Suppressor macrophage (primary cell): Measurements from ENCODE around the gene GPR37L1.

ENCODE experiments used
- DNase-seq, 4 experiments: peaks; one replicate each; pipeline ENCODE4 v3.0.0-alpha.2; 2020 to 2022
- total RNA-seq, 17 experiments: gene quantifications; one replicate each; lab custom pipeline; 2026; ENCODE audit warnings: mixed read lengths in 6 of 17, inconsistent platforms in 3 of 17; lab: John Stamatoyannopoulos, UW

The GPR37L1 gene, protein sequence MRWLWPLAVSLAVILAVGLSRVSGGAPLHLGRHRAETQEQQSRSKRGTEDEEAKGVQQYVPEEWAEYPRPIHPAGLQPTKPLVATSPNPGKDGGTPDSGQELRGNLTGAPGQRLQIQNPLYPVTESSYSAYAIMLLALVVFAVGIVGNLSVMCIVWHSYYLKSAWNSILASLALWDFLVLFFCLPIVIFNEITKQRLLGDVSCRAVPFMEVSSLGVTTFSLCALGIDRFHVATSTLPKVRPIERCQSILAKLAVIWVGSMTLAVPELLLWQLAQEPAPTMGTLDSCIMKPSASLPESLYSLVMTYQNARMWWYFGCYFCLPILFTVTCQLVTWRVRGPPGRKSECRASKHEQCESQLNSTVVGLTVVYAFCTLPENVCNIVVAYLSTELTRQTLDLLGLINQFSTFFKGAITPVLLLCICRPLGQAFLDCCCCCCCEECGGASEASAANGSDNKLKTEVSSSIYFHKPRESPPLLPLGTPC
- total RNA-seq = 0 to 3.1 (median 0) reads per million in 17 experiments

DNA sequence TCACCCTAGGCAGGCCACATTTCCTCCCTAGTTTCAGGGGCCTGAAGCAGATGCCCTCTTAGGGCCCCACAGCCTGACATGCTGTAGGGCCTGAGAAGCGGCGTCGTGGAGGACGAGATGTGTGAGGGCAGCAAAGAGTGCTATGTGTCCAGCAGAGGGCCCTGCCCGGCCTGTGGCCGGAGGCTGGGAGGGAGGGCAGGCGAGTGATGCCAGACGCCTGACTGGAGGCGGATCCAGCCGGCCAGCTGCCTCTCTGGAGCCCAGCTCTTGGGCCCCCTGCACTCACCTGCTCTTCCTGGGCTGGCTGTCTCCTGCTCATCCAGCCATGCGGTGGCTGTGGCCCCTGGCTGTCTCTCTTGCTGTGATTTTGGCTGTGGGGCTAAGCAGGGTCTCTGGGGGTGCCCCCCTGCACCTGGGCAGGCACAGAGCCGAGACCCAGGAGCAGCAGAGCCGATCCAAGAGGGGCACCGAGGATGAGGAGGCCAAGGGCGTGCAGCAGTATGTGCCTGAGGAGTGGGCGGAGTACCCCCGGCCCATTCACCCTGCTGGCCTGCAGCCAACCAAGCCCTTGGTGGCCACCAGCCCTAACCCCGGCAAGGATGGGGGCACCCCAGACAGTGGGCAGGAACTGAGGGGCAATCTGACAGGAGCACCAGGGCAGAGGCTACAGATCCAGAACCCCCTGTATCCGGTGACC is at the start of gene GPR37L1:
Gene GPR37L1, plus strand, starts transcription at position 279 of the 697 bp plus-strand sequence. Its CDS starts 47 bp downstream, at position 326.
- DNase-seq = no peak

DNA sequence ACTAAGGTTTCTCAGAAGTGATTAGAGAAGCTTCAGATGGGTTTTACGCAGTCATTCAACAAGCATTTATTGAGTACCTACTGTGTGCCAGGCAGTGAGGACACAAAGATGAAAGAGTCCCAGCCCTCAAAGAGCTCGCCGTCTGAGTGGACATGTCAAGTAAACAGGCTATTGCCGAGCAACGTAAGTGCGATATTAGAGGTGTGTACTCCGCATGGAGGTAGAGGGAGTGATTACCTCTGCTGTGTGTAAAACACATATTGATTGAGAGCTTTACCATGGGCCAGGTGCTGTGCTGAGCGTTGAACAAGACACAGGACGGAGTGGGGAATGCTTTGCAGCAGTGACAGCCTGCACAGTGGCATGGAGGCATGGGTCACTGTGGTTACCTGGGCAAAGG is 49.5 kb upstream of the GPR37L1 start:
- no peak for DNase-seq

DNA sequence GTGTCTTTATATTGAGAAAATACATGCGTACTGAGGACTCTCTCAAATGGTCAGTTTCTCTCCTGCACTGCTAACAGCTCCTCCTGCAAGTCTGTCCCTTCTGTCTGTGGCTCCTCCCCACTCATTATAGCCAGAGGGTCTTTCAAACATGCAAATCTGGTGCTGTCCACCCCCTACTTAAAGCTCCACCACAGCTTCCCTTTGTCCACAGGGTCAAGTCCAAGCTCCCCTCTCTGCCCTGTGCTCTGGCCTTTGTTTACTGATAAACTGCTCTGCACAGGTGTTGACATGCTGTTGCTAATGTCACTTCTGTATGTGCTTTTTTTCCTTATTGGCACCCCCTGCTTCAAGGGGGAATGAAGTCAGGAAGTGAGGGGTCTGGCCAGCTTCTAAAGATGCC is 47.7 kb upstream of the GPR37L1 start:
- no peak for DNase-seq

DNA sequence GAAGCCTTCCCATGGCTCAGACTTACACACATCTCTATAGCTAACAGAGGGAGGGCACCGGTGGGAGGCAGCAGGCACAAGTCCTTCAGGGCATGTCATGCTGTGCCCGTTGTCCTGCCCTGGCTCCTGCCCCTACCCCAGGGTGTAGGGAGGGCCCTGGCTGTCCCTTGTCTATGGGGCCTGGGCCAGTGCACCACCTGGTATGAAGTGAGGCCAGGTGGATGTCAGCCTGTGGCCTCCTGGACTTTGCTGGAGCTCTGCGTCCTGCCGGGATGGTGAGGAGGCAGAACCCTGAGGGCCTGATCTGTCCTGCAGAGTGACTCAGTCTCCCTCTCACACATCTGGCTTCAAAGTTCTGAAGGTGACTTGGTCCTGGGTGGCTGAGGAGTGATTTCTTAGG is 47.3 kb upstream of the GPR37L1 start:
- no peak for DNase-seq

DNA sequence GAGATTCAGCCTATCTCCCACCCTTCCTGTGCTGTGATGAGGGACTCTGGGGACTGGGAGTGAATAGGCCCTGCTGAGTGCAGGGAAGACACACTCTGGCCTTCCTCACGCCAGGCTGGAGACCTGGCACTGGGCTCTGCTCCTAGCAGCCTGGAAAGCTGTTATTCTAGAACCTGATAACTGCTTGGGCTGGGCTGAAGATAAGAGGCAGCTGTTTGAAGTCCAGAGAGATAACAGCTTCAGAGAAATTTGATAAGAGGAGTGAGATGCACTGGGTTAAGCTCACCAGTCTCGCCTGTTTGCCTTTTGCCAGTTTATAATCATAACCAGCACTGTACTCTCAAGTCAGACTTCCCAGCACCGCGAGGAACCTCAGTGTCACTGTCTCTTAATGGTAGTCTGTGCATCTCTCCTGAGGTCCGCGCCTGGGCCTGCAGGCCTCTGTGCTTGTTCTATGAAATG is 46.6 kb upstream of the GPR37L1 start:
- no peak for DNase-seq

DNA sequence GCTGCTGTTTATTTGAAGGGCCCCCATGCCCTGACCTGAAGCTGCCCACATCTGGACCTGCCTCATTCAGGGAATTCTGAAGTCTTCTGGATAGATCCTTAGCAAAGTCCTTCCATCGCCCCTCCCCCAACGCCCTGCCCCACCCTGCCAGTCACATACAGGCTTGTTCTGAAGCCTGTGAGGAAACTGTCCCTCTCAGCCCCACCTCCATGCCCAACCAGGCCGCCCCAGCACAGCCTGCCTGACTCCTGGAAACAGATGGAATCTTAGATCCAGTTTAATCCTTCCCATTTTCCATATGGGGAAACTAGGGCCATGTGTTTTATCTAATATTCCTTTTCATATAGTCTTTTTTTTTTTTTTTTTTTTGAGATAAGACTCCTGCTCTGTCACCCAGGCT is 44.5 kb upstream of the GPR37L1 start:
- no peak for DNase-seq

DNA sequence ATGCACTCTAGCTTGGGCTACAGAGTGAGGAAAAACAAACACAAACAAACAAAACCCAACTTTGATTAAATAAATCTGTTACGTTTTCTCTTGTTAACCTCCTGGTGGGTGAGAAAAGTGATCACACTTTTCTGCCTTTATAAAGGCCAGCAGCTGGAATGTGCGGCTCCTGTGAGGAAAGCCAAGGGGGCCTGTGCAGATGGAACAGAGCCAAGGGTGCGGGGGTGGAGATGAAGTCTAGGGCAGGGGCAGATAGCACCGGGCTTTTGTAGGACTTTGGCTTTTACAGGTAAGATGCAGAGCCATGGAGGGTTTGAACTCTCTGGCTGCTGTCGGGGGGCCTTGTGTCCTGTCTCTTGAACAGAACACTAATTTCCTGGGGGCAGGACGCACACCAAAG is 40.7 kb upstream of the GPR37L1 start:
- no peak for DNase-seq

DNA sequence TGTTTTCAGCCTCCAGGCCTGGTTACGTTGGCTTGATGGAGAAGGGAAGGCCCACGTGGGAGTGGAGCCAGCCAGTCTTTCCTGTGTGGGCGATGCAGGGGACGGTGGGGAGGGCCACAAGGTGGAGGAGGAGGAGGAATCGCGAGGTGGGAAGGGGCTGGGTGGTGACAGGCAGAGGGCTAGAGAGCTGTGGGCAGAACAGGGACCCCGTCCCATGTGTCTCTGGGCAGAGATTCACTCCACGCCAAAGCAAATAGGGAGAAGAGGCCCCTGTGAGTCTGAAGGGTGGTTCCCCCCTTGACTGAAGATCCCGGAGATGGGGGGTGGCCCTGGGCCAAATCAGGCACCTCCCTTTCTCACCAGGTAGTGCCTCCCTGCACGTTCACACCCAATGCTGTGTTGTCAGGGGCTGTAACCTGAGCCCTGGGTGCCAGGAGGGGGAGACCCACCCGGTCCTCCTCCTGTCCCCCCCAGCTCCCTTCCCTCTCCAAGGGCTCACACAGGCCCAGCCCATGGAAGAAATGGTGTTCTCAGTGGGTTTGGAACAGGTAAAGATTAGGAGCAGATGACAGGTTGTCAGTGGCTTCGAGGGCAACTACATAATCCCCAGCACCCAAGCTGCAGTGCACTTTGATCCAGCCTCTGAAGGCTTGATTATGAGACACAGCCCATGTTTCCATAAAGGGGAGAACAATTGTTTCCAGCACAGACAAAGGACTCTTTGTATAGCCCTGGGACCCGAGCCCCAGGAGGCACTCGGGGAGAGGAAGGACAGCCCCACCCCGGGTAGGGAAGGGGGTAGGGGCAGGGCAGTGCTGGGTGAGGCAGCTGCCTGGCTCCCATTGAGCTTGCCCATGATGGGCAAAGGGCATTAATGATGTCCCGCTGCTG is 37.7 kb upstream of the GPR37L1 start:
- DNase-seq = no peak

DNA sequence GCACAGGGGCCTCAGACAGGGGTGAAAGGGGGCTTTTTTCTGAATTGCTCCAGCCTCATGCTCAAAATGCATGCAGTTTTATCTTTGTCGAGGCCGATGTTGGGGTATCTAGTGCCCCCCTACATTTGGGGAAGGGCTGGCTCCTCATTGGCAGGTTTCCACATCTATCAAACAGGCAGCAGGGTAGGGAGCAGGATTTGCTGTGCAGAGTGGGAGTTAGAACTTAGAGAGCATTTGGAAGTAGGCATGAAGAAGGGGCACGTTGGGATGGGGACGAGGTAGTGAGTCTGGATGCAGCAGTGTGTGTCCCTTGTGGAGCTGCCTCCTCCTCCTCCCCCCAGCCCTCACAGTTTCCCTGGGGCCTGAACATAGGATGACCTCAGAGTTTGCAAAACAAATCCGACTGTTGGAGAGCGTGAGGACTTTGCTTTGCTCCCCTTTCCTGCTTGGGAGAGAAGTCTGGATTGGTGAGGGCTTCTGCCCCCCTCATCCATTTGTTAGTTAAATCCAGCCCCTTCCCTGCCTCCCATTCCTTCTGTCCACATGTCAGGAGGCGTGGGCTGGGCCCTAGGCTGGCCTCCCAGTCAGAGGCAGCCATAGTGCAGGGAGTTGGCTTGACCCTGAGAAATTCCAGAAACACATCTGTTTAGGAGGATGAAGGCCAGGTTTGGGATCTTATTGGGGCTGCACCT is 36.9 kb upstream of the GPR37L1 start:
- DNase-seq = no peak

DNA sequence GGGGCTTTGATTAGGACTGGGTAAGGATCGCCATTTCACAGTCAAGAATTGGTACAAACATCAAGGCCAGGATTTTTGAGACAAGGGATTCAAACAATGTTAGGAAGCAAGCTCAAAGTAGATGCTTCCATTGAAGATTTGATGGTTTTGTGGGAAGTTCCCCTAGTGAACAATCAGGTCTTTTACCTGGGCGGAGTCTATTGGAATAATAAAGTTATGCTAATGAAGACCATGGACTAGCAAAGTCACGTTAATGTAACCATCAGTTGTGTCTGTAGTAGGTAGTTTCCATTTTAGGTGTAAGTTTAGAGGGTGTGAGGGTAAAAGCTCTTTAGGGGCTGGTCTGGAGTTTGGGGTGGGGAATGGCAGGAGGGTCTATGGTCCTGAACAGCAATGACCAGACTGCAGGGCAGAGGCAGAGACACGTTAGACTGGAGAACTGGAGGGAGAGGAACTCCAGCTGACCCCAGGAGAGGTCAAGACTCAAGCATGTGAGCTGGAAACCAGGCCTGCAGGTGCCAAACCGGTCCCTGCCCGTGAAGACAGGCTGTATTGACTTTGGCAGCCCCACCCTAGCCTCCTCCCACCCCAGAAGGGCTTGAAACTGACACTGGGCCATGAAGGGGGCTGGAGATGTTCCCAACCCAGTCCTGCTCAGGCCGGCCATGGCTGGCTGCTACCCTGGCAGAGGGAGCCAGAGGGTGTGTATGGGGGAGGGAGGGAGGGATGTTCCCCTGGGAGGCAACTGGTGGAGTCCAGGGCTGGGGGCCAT is 36.0 kb upstream of the GPR37L1 start:
- DNase-seq = no peak

DNA sequence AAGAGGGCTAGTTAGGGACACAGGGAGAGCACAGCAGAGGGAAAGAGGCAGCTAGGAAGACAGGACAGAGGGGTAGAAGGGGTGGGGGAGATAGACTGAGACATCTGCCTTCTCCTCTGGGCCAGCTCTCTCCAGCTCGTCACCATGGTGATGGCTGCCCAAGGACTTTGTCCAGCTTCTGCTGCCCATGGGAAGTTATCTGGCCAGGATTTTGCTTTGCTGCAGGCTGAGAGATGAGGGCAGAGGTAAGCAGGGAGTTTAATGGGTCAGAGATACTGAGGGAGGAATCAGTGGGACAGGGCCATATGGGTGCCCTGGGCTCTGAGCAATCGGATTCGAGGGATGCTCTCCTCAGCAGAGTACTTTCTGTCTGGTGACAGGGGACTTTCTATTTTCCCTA is 34.5 kb upstream of the GPR37L1 start:
- DNase-seq = no peak

DNA sequence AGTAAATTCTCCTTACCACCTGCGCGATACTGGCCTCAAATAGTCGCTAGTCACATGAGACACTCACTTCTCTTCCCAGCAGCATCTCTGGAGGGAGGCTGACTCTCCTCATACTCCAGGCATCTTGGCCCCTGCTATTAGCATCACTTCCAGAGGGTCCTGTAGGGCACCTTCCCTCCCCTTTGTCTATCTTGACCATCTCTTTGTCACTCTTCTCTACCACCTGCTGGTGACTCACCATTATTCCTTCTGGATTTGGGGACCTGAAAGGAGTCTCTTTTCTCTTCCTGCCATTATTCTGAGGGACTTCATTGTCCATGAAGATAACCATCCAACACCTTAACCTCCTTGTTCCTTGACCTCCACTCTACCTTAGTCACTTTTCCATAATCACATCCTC is 31.7 kb upstream of the GPR37L1 start:
- DNase-seq = no peak

DNA sequence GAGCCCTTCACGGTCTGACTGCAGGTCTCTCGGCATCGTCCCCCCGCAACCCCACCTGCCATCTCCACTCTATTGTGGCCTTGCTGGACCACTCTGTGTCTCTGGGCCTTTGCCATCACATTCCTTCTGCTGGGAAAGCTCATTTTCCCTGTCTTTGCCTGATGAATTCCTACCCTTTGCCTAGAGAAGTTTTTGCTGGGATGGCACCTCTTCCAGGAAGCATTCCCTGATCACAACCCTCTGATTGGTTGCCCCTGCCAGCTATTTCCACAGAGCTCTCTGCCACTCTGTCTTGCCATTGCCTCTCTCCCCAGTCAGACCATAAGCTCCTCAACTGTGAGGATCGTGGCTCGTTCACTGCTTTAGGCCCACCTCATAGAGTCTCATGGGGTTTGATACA is 28.9 kb upstream of the GPR37L1 start:
- DNase-seq = no peak

DNA sequence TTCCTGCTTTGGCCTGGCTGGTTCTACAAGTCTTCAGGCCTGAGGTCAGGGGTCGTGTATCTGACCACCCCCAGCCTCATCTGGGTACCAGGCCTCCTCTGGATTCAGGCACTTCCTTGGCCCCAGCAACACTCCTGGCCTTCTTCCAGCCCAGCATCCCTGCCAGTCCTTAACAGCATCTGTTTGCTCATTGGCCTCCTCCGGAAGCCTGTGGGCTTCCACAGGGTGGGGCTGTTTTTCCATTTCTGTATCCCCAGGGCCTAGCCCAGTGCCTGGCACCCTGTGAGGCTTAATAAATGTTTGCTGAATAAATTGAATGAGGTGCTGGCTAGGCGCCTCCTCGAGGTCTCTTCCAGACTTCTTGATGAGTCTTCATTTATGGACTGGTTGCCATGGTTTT is 21.5 kb upstream of the GPR37L1 start:
- no peak for DNase-seq

DNA sequence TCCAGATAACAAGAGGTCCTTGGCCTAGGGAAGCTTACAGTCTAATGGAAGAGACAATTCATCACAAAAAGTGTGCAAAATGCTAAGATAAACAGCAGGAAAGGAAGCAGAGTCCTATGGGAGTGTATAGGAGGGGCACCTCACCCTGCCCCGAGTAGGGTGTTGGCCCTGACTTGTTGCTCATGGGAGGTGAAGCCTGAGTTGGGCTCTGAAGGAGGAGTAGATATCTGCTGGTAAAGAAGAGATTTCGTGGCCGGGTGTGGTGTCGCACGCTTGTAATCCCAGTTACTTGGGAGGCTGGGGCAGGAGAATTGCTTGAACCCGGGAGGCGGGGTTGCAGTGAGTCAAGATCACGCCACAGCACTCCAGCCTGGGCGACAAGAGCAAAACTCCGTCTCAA is 18.6 kb upstream of the GPR37L1 start:
- no peak for DNase-seq

DNA sequence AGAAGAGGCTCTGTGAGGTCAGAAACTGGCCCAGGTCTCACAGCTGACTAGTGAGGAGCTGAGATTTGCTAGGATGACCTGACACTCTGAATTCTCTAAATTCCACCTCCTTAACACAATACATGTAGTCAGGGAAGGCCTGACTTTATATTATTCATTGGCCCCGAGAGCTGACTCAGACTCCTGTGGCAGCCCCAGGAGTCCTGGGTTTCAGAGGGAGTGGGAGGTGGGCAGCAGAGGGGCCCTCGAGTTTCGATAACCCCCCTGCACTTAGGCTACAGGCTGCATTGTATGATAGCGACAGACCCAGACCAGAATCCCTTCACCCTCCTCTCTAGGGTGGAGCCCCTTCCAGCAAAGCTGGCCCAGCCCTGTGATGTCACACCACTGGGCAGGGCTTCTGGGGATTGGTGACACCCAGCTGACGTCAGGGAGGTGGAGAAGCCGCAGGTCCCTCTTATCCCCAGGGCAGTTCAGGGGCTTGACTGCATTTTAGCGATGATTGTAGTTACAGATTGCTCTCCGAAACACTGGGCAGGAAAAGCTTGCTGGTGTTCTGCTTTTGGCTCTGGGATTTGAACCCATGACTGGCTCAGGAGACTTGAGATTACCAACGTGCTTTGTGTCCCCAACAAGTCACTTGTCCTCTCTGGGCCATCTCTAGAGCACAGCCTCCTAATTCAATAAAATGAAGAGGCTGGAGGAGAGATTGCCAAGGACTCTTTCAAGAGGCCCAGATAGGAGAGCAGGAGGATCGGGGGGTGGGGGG is 17.0 kb upstream of the GPR37L1 start:
- DNase-seq = no peak

DNA sequence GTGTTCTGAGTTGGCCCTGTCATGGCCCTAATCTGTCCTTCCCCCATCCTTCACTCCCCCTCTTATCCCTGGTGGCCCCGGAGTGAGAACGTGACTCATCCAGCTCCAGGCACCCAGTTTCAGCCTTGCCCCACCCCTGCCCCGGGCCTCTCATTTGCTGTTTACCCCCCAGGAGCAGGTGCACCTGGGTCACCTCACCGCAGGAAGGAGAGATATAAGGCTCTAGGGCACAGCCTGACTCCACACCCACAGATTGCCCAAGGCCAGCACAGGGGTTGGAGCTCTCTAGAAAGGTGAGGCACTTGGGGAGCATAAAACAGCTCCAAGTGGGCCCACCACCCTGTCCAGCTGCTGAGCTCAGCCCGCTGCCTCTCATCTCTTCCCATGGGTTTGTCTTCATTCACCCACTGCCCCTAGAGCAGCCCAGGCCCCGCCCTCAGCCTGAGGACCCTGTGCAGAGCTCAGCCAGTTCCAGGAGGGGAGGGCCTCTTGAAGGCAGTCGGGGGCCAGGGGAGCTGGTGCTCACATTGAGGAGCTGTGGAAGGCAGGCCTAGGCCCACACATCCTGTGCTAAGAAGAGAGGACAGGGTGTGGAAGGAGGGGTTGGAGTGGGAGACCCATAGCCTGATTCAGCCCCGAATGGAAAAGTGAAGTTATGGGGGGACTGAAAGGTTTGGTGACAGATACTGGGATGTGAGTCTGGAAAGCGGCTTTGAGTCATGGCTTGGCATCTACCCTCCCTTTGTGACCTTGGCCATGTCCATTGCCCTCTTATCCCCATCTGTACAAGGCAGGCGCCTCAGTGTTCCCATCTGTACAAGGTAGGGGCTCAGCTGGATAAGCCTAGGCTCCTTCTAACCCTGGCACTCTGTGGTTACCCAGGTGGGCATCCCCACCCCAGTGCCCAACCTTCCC is 16.1 kb upstream of the GPR37L1 start:
- DNase-seq = no peak

DNA sequence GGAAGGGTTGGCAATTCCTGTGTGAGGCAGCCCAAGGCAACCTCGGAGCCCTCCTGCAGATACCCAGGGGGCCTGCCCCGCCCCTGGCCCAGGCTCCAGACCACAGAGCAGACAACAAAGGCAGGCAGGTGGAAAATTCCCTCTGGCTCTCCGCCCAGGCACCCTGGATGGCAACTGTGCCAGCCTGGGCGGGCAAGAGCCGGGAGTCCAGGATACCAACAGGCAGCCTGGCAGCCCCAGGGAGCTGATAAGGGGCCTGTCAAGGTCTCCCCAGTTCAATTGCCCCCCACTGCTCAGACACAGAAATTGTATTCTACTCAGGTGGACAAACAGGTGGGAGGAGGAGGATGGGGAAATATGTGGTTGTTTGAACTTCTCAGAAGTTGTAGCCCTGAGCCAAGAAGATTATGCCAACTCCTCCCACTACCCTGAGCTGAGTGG is 15.4 kb upstream of the GPR37L1 start:
- DNase-seq = no peak
